Naive B cell (primary cell): ENCODE results near the gene WHRN. TPM values are rescaled to one million over a fixed set of nuclear protein-coding genes. Genes with fewer than 3 reads are reported as not detected.

Experiments
- ATAC-seq, 2 donors: fragments of 150-1000 bp; cut with Tn5 transposase; 2 replicates each; pipeline ENCODE4 v1.10.0; 2021; ENCODE audit warnings: low read depth in 2 of 2, mild to moderate bottlenecking in 2 of 2, moderate library complexity in 2 of 2
- DNase-seq: peaks from one replicate; pipeline ENCODE4 v3.0.0; 2022
- H3K27ac Mint-ChIP-seq, 6 donors: one replicate each; pipeline ENCODE4 v1.8.0; 2020 to 2022; ENCODE audit warnings: mild to moderate bottlenecking in 6 of 6, mixed read lengths in 6 of 6, moderate library complexity in 5 of 6, inconsistent platforms in 2 of 6
- H3K27me3 Mint-ChIP-seq, 3 donors: one replicate each; pipeline ENCODE4 v1.8.0; 2021 to 2022; ENCODE audit warnings: mixed read lengths in 3 of 3, mild to moderate bottlenecking in 1 of 3
- H3K36me3 Mint-ChIP-seq, 2 donors: one replicate each; pipeline ENCODE4 v1.8.0; 2020 to 2022; ENCODE audit warnings: mixed read lengths in 2 of 2, inconsistent platforms in 1 of 2, mild to moderate bottlenecking in 1 of 2
- H3K4me1 Mint-ChIP-seq, 3 donors: one replicate each; pipeline ENCODE4 v1.8.0; 2020 to 2022; ENCODE audit warnings: mixed read lengths in 3 of 3, inconsistent platforms in 1 of 3, mild to moderate bottlenecking in 1 of 3, moderate library complexity in 1 of 3
- H3K4me3 Mint-ChIP-seq, 8 donors: one replicate each; pipeline ENCODE4 v1.8.0; 2020 to 2022; ENCODE audit warnings: mild to moderate bottlenecking in 8 of 8, mixed read lengths in 8 of 8, moderate library complexity in 8 of 8, inconsistent platforms in 2 of 8
- H3K9me3 Mint-ChIP-seq, 7 donors: one replicate each; pipeline ENCODE4 v1.8.0; 2020 to 2022; ENCODE audit warnings: mixed read lengths in 7 of 7, mild to moderate bottlenecking in 5 of 7, inconsistent platforms in 2 of 7, moderate library complexity in 1 of 7
- polyA plus RNA-seq, 6 donors: library from polyadenylated mRNA; unstranded; fragments of 300-500 nt; fragmentation: Illumina TruSeq; gene quantifications; one replicate each; pipeline ENCODE4 v1.2.3, GENCODE V29; 2021; ENCODE audit warnings: low read depth in 6 of 6

Gene WHRN
- polyA plus RNA-seq, 6 donors from 2014 or later, result 0.27 to 2.0 (median 0.95) TPM

GRCh38 chr9:114426046-114426948 is 79.0 kb downstream of the WHRN start:
- Mint-ChIP-seq H3K9me3 (no peaks in the 10 kb centered on the region), H3K4me1 (no peaks in the 10 kb centered on the region), H3K4me3 (no peak overlapping the region), H3K27me3 (peaks cover 0 to 11% (median 0%) of the 10 kb centered on the region in 3 donors), H3K27ac (no peak overlapping the region), H3K36me3 (no peaks in the 10 kb centered on the region)
- ATAC-seq (no peak), DNase-seq (no peak)

GRCh38 chr9:114425126-114425525 is 80.1 kb downstream of the WHRN start:
- DNase-seq (no peak), ATAC-seq (no peak)
- Mint-ChIP-seq H3K4me3 (no peak overlapping the region), H3K27me3 (peaks cover 0 to 11% (median 0%) of the 10 kb centered on the region in 3 donors), H3K4me1 (no peaks in the 10 kb centered on the region), H3K9me3 (no peaks in the 10 kb centered on the region), H3K36me3 (no peaks in the 10 kb centered on the region), H3K27ac (no peak overlapping the region)

- H3K27me3 Mint-ChIP-seq, result peaks cover 0 to 11% (median 0%) of the 10 kb centered on the region in 3 donors
- no peaks in the 10 kb centered on the region for H3K4me1 Mint-ChIP-seq
- H3K27ac Mint-ChIP-seq, result no peak overlapping the region
- DNase-seq, result no peak
- H3K36me3 Mint-ChIP-seq, result no peaks in the 10 kb centered on the region
- ATAC-seq, result no peak
- no peaks in the 10 kb centered on the region for H3K9me3 Mint-ChIP-seq
- H3K4me3 Mint-ChIP-seq, result no peak overlapping the region
These were observed 81.1 kb downstream of the WHRN start for GRCh38 chr9:114424126-114424525.

- Mint-ChIP-seq H3K4me3 (no peak overlapping the region), H3K27me3 (peaks cover 0 to 11% (median 0%) of the 10 kb centered on the region in 3 donors), H3K36me3 (no peaks in the 10 kb centered on the region), H3K9me3 (peaks cover 0 to 2% (median 0%) of the 10 kb centered on the region in 7 donors), H3K27ac (no peak overlapping the region), H3K4me1 (no peaks in the 10 kb centered on the region)
- ATAC-seq (no peak), DNase-seq (no peak)
These were observed 82.1 kb downstream of the WHRN start for GRCh38 chr9:114423181-114423580.

GRCh38 chr9:114421147-114421546 is 84.1 kb downstream of the WHRN start:
- Mint-ChIP-seq H3K4me1 (no peaks in the 10 kb centered on the region), H3K9me3 (peaks cover 0 to 2% (median 0%) of the 10 kb centered on the region in 7 donors), H3K27me3 (peaks cover 0 to 11% (median 0%) of the 10 kb centered on the region in 3 donors), H3K36me3 (no peaks in the 10 kb centered on the region), H3K4me3 (no peak overlapping the region), H3K27ac (no peak overlapping the region)
- no peak for ATAC-seq
- DNase-seq, result no peak

GRCh38 chr9:114419796-114420195 is 85.5 kb downstream of the WHRN start:
- ATAC-seq (no peak), DNase-seq (no peak)
- H3K27ac Mint-ChIP-seq, result no peak overlapping the region
- H3K27me3 Mint-ChIP-seq, result peaks cover 0 to 1% (median 0%) of the 10 kb centered on the region in 3 donors
- H3K36me3 Mint-ChIP-seq, result no peaks in the 10 kb centered on the region
- H3K4me3 Mint-ChIP-seq, result no peak overlapping the region
- H3K4me1 Mint-ChIP-seq, result no peaks in the 10 kb centered on the region
- H3K9me3 Mint-ChIP-seq, result peaks cover 0 to 2% (median 0%) of the 10 kb centered on the region in 7 donors

GRCh38 chr9:114418053-114418452 is 87.2 kb downstream of the WHRN start:
- Mint-ChIP-seq H3K4me1 (no peaks in the 10 kb centered on the region), H3K36me3 (no peaks in the 10 kb centered on the region), H3K4me3 (no peak overlapping the region), H3K27me3 (no peaks in the 10 kb centered on the region), H3K9me3 (peaks cover 0 to 2% (median 0%) of the 10 kb centered on the region in 7 donors), H3K27ac (no peak overlapping the region)
- DNase-seq (no peak), ATAC-seq (no peak)

- Mint-ChIP-seq H3K27me3 (no peaks in the 10 kb centered on the region), H3K4me3 (no peak overlapping the region), H3K9me3 (peaks cover 0 to 2% (median 0%) of the 10 kb centered on the region in 7 donors), H3K4me1 (no peaks in the 10 kb centered on the region), H3K36me3 (no peaks in the 10 kb centered on the region), H3K27ac (no peak overlapping the region)
- DNase-seq, result no peak
- no peak for ATAC-seq
These were observed 87.8 kb downstream of the WHRN start for GRCh38 chr9:114417511-114417910.

GRCh38 chr9:114416906-114417305 is 88.4 kb downstream of the WHRN start:
- peaks cover 0 to 2% (median 0%) of the 10 kb centered on the region in 7 donors for H3K9me3 Mint-ChIP-seq
- H3K27ac Mint-ChIP-seq, result peak overlapping the region in 1 of 6 donors; percentile 4
- H3K4me1 Mint-ChIP-seq, result no peaks in the 10 kb centered on the region
- no peak overlapping the region for H3K4me3 Mint-ChIP-seq
- DNase-seq, result no peak
- no peaks in the 10 kb centered on the region for H3K27me3 Mint-ChIP-seq
- no peaks in the 10 kb centered on the region for H3K36me3 Mint-ChIP-seq
- ATAC-seq, result no peak

GRCh38 chr9:114416290-114416689 is 89.0 kb downstream of the WHRN start:
- H3K9me3 Mint-ChIP-seq, result peaks cover 0 to 2% (median 0%) of the 10 kb centered on the region in 7 donors
- no peaks in the 10 kb centered on the region for H3K4me1 Mint-ChIP-seq
- peak overlapping the region in 1 of 8 donors; percentile 54 for H3K4me3 Mint-ChIP-seq
- H3K27me3 Mint-ChIP-seq, result no peaks in the 10 kb centered on the region
- no peaks in the 10 kb centered on the region for H3K36me3 Mint-ChIP-seq
- ATAC-seq (no peak), DNase-seq (no peak)
- peak overlapping the region in 4 of 6 donors; percentile 4 to 46 (median 9) for H3K27ac Mint-ChIP-seq

GRCh38 chr9:114414346-114414745 is 90.9 kb downstream of the WHRN start:
- Mint-ChIP-seq H3K4me1 (no peaks in the 10 kb centered on the region), H3K27me3 (no peaks in the 10 kb centered on the region), H3K27ac (no peak overlapping the region), H3K36me3 (no peaks in the 10 kb centered on the region), H3K9me3 (peaks cover 0 to 2% (median 0%) of the 10 kb centered on the region in 7 donors), H3K4me3 (no peak overlapping the region)
- ATAC-seq (no peak), DNase-seq (no peak)

- H3K27me3 Mint-ChIP-seq, result no peaks in the 10 kb centered on the region
- H3K9me3 Mint-ChIP-seq, result peaks cover 0 to 2% (median 0%) of the 10 kb centered on the region in 7 donors
- ATAC-seq (no peak), DNase-seq (no peak)
- H3K36me3 Mint-ChIP-seq, result no peaks in the 10 kb centered on the region
- no peak overlapping the region for H3K27ac Mint-ChIP-seq
- H3K4me3 Mint-ChIP-seq, result no peak overlapping the region
- H3K4me1 Mint-ChIP-seq, result no peaks in the 10 kb centered on the region
These were observed 91.4 kb downstream of the WHRN start for GRCh38 chr9:114413861-114414301.

- no peak for ATAC-seq
- no peaks in the 10 kb centered on the region for H3K36me3 Mint-ChIP-seq
- H3K27ac Mint-ChIP-seq, result peak overlapping the region in 1 of 6 donors; percentile 8
These were observed 93.1 kb downstream of the WHRN start for GRCh38 chr9:114412048-114412683.

GRCh38 chr9:114411452-114411851 is 93.8 kb downstream of the WHRN start:
- no peak overlapping the region for H3K4me3 Mint-ChIP-seq
- ATAC-seq (no peak), DNase-seq (no peak)
- H3K9me3 Mint-ChIP-seq, result no peaks in the 10 kb centered on the region
- no peaks in the 10 kb centered on the region for H3K36me3 Mint-ChIP-seq
- H3K27ac Mint-ChIP-seq, result no peak overlapping the region
- peaks cover 0 to 5% (median under 1%) of the 10 kb centered on the region in 3 donors for H3K4me1 Mint-ChIP-seq
- H3K27me3 Mint-ChIP-seq, result no peaks in the 10 kb centered on the region

More at GRCh38 chr9:114412048-114412683, 93.1 kb downstream of the WHRN start:
- H3K4me3 Mint-ChIP-seq, result no peak overlapping the region
- H3K9me3 Mint-ChIP-seq, result no peaks in the 10 kb centered on the region
- DNase-seq, result no peak
- H3K4me1 Mint-ChIP-seq, result peaks cover 0 to 1% (median 0%) of the 10 kb centered on the region in 3 donors
- H3K27me3 Mint-ChIP-seq, result no peaks in the 10 kb centered on the region
